Right lobe of liver (tissue), 4 donors: Measurements from ENCODE around the gene RBM33.

ENCODE experiments used
- CTCF ChIP-seq, 4 donors: fragments of 200-600 bp in 3 of 4; fragments of 450-650 bp in 1 of 4; IDR thresholded peaks; one replicate each; pipeline versions ENCODE4 v1.5.1 to v1.8.0; 2016 to 2022; ENCODE audit warnings: antibody characterized with exemption in 4 of 4, mild to moderate bottlenecking in 2 of 4
- POLR2A ChIP-seq: fragments of 450-650 bp; IDR thresholded peaks from one replicate; pipeline ENCODE4 v1.6.1; 2017; ENCODE audit warnings: antibody characterized with exemption, mild to moderate bottlenecking
- donor health status: DM: no; HTN: no; CAD: no.
- donor health status: DM: no; HTN: no; CAD: no.
- donor health status: DM: no; HTN: yes; CAD: no.

- TF ChIP-seq CTCF (IDR thresholded peaks at IDR 0.05) (no peak), POLR2A (no peak)
These were observed 129.1 kb downstream of the RBM33 start for GRCh38 chr7:155773531-155773930.
